IMR-90 (cell line): ENCODE measurements around the gene SUPT3H. TPM values are rescaled to one million over a fixed set of nuclear protein-coding genes. Genes with fewer than 3 reads are reported as not detected.

Source experiments
- ATAC-seq: fragments of 200-7000 bp; cut with Tn5 transposase; 2 replicates; pipeline ENCODE4 v1.9.1; 2020; ENCODE audit warnings: low read depth, mild to moderate bottlenecking, moderate library complexity
- BruUV-seq: library from RNA; stranded (reverse); fragments of 400-500 nt; replicated peaks from 2 replicates; lab custom pipeline; 2021; lab: Mats Ljungman, UMichigan
- CTCF ChIA-PET: fragments of 300-600 bp; formaldehyde crosslinking; extraction: SDS; loops from one replicate; lab custom pipeline; 2021; ENCODE audit warnings: antibody characterized with exemption; lab: Yijun Ruan, JAX
- POLR2A ChIA-PET: fragments of 300-600 bp; sonication (Branson Sonifier 250); formaldehyde crosslinking; loops from one replicate; lab custom pipeline; 2022; ENCODE audit warnings: antibody characterized with exemption; ENCODE audit not compliant: unreplicated experiment; lab: Charles Lee
- DNase-seq: peaks from one replicate; pipeline ENCODE4 v3.0.0; 2013
- H2AFZ ChIP-seq: replicated peaks from 2 replicates; pipeline ENCODE3; 2013; ENCODE audit warnings: low read length, mild to moderate bottlenecking; ENCODE audit not compliant: poor library complexity
- H2AK5ac ChIP-seq: 2 replicates; pipeline ENCODE4 v1.6.1; 2013; ENCODE audit warnings: low read depth, low read length, inconsistent platforms
- H2AK9ac ChIP-seq: replicated peaks from 2 replicates; pipeline ENCODE3; 2013; ENCODE audit warnings: mild to moderate bottlenecking, low read depth, low read length, moderate library complexity; ENCODE audit not compliant: poor library complexity
- H2BK120ac ChIP-seq: 2 replicates; pipeline ENCODE4 v1.6.1; 2013; ENCODE audit warnings: low read depth, low read length, inconsistent platforms
- H2BK15ac ChIP-seq: 3 replicates; pipeline ENCODE4 v1.6.1; 2013; ENCODE audit warnings: low read depth, low read length, inconsistent platforms
- H2BK20ac ChIP-seq: 2 replicates; pipeline ENCODE4 v1.6.1; 2013; ENCODE audit warnings: low read depth, mild to moderate bottlenecking, inconsistent platforms, low read length, moderate library complexity
- H2BK5ac ChIP-seq: 2 replicates; pipeline ENCODE4 v1.6.1; 2013; ENCODE audit warnings: mild to moderate bottlenecking, low read depth, low read length, inconsistent platforms; ENCODE audit not compliant: poor library complexity, severe bottlenecking
- H3K14ac ChIP-seq: replicated peaks from 2 replicates; pipeline ENCODE4 v1.6.1; 2013; ENCODE audit warnings: low read depth, low read length, inconsistent platforms
- H3K18ac ChIP-seq: 2 replicates; pipeline ENCODE4 v1.6.1; 2013; ENCODE audit warnings: low read depth, low read length, control low read depth
- H3K23ac ChIP-seq: 2 replicates; pipeline ENCODE4 v1.6.1; 2013; ENCODE audit warnings: low read depth, low read length, inconsistent platforms
- H3K27ac ChIP-seq: 2 replicates; pipeline ENCODE4 v1.5.1; 2013; ENCODE audit warnings: mild to moderate bottlenecking, control low read depth, low read length; ENCODE audit not compliant: insufficient read depth
- H3K27me3 ChIP-seq: 2 replicates; pipeline ENCODE4 v1.6.1; 2013; ENCODE audit warnings: low read length; ENCODE audit not compliant: control insufficient read depth, insufficient read depth
- H3K36me3 ChIP-seq: 2 replicates; pipeline ENCODE4 v1.6.1; 2013; ENCODE audit warnings: low read length, mixed read lengths; ENCODE audit not compliant: control insufficient read depth, insufficient read depth
- H3K4ac ChIP-seq: 2 replicates; pipeline ENCODE4 v1.6.1; 2013; ENCODE audit warnings: low read depth, low read length, inconsistent platforms
- H3K4me1 ChIP-seq: 2 replicates; pipeline ENCODE4 v1.6.1; 2013; ENCODE audit warnings: low read length, mixed read lengths; ENCODE audit not compliant: control insufficient read depth, insufficient read depth
- H3K4me2 ChIP-seq: 2 replicates; pipeline ENCODE4 v1.6.1; 2013; ENCODE audit warnings: low read depth, mild to moderate bottlenecking, control low read depth, low read length, moderate library complexity
- H3K4me3 ChIP-seq: 2 replicates; pipeline ENCODE4 v1.5.1; 2013; ENCODE audit warnings: low read depth, mild to moderate bottlenecking, control low read depth, low read length, moderate library complexity; ENCODE audit not compliant: insufficient read depth
- H3K56ac ChIP-seq: 2 replicates; pipeline ENCODE4 v1.6.1; 2013; ENCODE audit warnings: low read length, inconsistent platforms; ENCODE audit not compliant: insufficient read depth; ENCODE audit errors: extremely low read depth
- H3K79me1 ChIP-seq, 2 experiments: 2 replicates each; pipeline ENCODE4 v1.6.1; 2013; ENCODE audit warnings: low read length in 2 of 2, inconsistent platforms in 1 of 2, low read depth in 1 of 2
- H3K9ac ChIP-seq: 2 replicates; pipeline ENCODE4 v1.6.1; 2013; ENCODE audit warnings: low read depth, low read length, control low read depth
- H3K9me1 ChIP-seq: 2 replicates; pipeline ENCODE4 v1.6.1; 2013; ENCODE audit warnings: low read length, inconsistent platforms; ENCODE audit not compliant: insufficient read depth
- H3K9me3 ChIP-seq: 2 replicates; pipeline ENCODE4 v1.6.1; 2013; ENCODE audit warnings: low read length; ENCODE audit not compliant: control insufficient read depth, insufficient read depth
- H4K20me1 ChIP-seq: 2 replicates; pipeline ENCODE4 v1.6.1; 2013; ENCODE audit warnings: low read length, inconsistent platforms; ENCODE audit not compliant: insufficient read depth
- H4K5ac ChIP-seq: 2 replicates; pipeline ENCODE4 v1.6.1; 2013; ENCODE audit warnings: mild to moderate bottlenecking, low read depth, low read length, control low read depth
- H4K8ac ChIP-seq, 2 experiments: 2 replicates each; pipeline ENCODE4 v1.6.1; 2013; ENCODE audit warnings: low read depth in 2 of 2, low read length in 2 of 2, control low read depth in 1 of 2, inconsistent platforms in 1 of 2
- H4K91ac ChIP-seq: 2 replicates; pipeline ENCODE4 v1.6.1; 2013; ENCODE audit warnings: low read depth, low read length, inconsistent platforms; ENCODE audit not compliant: insufficient read depth
- CHD1 ChIP-seq: IDR thresholded peaks from 2 replicates; pipeline ENCODE4 v1.6.1; 2012; ENCODE audit warnings: low read depth, low read length, improper control_type of control experiment
- FOS ChIP-seq: fragments of 150-350 bp; IDR thresholded peaks from 2 replicates; pipeline ENCODE4 v1.6.1; 2016; ENCODE audit warnings: low read depth, low read length
- NFE2L2 ChIP-seq: fragments of 150-350 bp; IDR thresholded peaks from 2 replicates; pipeline ENCODE4 v1.6.1; 2016; ENCODE audit warnings: low read depth, mild to moderate bottlenecking, low read length
- RAD21 ChIP-seq: IDR thresholded peaks from 2 replicates; pipeline ENCODE4 v1.6.1; 2012; ENCODE audit warnings: low read length, improper control_type of control experiment
- RCOR1 ChIP-seq: IDR thresholded peaks from 2 replicates; pipeline ENCODE4 v1.6.1; 2012; ENCODE audit warnings: mild to moderate bottlenecking, low read length, improper control_type of control experiment; ENCODE audit not compliant: insufficient replicate concordance
- WGBS, 2 experiments: methylation state at CpG; one replicate each; pipeline versions ENCODE4 v1.1.5 to v1.1.7; 2013; ENCODE audit warnings: missing lambda C conversion rate in 2 of 2; ENCODE audit not compliant: insufficient read length in 1 of 2; ENCODE audit errors: extremely low coverage in 2 of 2; 5-methylcytosine and 5-hydroxymethylcytosine counted together
- dilution Hi-C: fragments of 300-500 bp; cut with HindIII; formaldehyde crosslinking; loops from one replicate; pipeline ENCODE4 v1.14.3; 2018; ENCODE audit warnings: low sequenced_read_pairs; ENCODE audit not compliant: unreplicated experiment
- in situ Hi-C: fragments of 300-500 bp; cut with MboI; formaldehyde crosslinking; loops from 3 replicates; pipeline ENCODE4 v1.14.3; 2019; ENCODE audit warnings: low sequenced_read_pairs, inconsistent platforms, mixed read lengths
- intact Hi-C: fragments of 100-400 bp; cut with micrococcal nuclease; formaldehyde crosslinking; loops from 2 replicates; pipeline ENCODE4 v1.10.0; 2022
- polyA plus RNA-seq, 3 experiments: library from polyadenylated mRNA; depleted of rRNA; stranded (reverse); fragments of >200 nt; gene quantifications; 2 replicates each; pipeline ENCODE4 v1.2.3, GENCODE V29; 2012; ENCODE audit warnings: low replicate concordance in 1 of 3
- total RNA-seq: library from RNA; depleted of rRNA; stranded (reverse); fragments of >200 nt; gene quantifications from 2 replicates; pipeline ENCODE4 v1.2.3, GENCODE V29; 2012

The SUPT3H gene
- total and polyA plus RNA-seq, 2 of the 4 experiments (the other 2 are of a cell fraction): 4.5 to 5.0 TPM

- no peak overlapping the region for H3K56ac ChIP-seq
- no peak overlapping the region for H3K14ac ChIP-seq
- H3K4me2 ChIP-seq: no peak overlapping the region; the same call in 1 of the 2 replicates
- DNase-seq (no peak), ATAC-seq (no peak)
- H2BK15ac ChIP-seq: no peak overlapping the region
- intact Hi-C loops (no loop called here), in situ Hi-C loops (no loop called here), dilution Hi-C loops (no loop called here)
- TF ChIP-seq FOS (no peak), NFE2L2 (no peak), CHD1 (no peak), RAD21 (no peak), RCOR1 (no peak)
- no peak overlapping the region for H3K9ac ChIP-seq
- no peak overlapping the region for H3K27ac ChIP-seq
- no peaks in the 10 kb centered on the region for H3K9me1 ChIP-seq
- no peaks in the 10 kb centered on the region for H3K79me1 ChIP-seq
- H4K8ac ChIP-seq: no peak overlapping the region
- H3K9me3 ChIP-seq: no peaks in the 10 kb centered on the region
- ChIA-PET POLR2A (no interaction called here), CTCF (no interaction called here)
- no peak overlapping the region for H2AFZ ChIP-seq
- H4K91ac ChIP-seq: no peak overlapping the region
- H3K4ac ChIP-seq: no peak overlapping the region
- BruUV-seq: no TSS peak
- H3K18ac ChIP-seq: no peak overlapping the region
- H3K27me3 ChIP-seq: no peaks in the 10 kb centered on the region
- H2AK9ac ChIP-seq: no peak overlapping the region
- no peaks in the 10 kb centered on the region for H4K20me1 ChIP-seq
- H3K4me1 ChIP-seq: no peaks in the 10 kb centered on the region
- no peak overlapping the region for H4K5ac ChIP-seq
- no peak overlapping the region for H3K23ac ChIP-seq
- WGBS, 2 experiments: 83% methylated on average over 1 of the region's 5 CpGs; no CpG with 5 or more reads in 1 of the 2 experiments
- H2BK5ac ChIP-seq: no peak overlapping the region
- no peak overlapping the region for H2BK20ac ChIP-seq
- H3K36me3 ChIP-seq: no peaks in the 10 kb centered on the region
- no peak overlapping the region for H2AK5ac ChIP-seq
- no peak overlapping the region for H2BK120ac ChIP-seq
- H3K4me3 ChIP-seq: no peak overlapping the region
These were observed 456.7 kb downstream of the SUPT3H start for GRCh38 chr6:44920952-44921491.
